Measurements from ENCODE around the gene MORN4. TPM values are rescaled to one million over a fixed set of nuclear protein-coding genes. Genes with fewer than 3 reads are reported as not detected.

Gene MORN4
- total and polyA plus RNA-seq, 2 of the 13 experiments (the other 11 are each of a cell fraction or from before 2014, with no cell fraction given), result 3.4 to 9.1 TPM

DNA sequence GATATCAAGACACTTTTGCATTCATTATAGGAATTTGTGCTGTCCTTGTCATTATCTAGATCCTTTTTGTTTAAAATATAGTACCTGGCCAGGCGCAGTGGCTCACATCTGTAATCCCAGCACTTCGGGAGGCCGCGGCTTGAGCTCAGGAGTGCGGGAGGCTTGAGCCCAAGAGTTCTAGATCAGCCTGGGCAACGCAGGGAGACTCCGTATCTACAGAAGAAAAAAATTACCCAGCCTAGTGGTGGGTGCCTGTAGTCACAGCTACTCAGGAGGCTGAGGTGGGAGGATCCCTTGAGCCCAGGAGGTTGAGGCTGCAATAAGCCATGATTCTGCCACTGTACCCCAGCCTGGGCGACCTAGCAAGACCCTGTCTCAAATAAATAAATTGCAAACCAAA, 621 bp upstream of the MORN4 start:
- in situ Hi-C loops (cut with HindIII; ENCODE audit: extremely low pct_ligation_motif_present, low pct_unique_long_range_greater_than_20kb) (no loop called here), intact Hi-C loops (cut with micrococcal nuclease; ENCODE audit: unreplicated experiment) (no loop called here)
- DNase-seq (ENCODE audit: low spot score), result peak; percentile 7
- BruUV-seq (replicated peaks), result no TSS peak
- ChIA-PET POLR2A (interaction anchor here (0.8 to 1.2 kb wide), 2 partner anchors 50 to 103 kb away, joined by 4 to 5 read pairs; partner anchors contain the start of genes HOGA1 and ZFYVE27), CTCF (ENCODE audit: low intra/inter-chr PET ratio, low total read pairs) (no interaction called here)
- Histone ChIP-seq H3K27ac (ENCODE audit: extremely low read length, insufficient read depth, low read length) (peak overlapping the region; percentile 53), H3K79me2 (ENCODE audit: insufficient read depth, low read length) (no peaks in the 10 kb centered on the region), H3K27me3 (ENCODE audit: control insufficient read depth in 1 of 2, insufficient read depth in 2 of 2, low read length in 2 of 2) (no peaks in the 10 kb centered on the region), H3K36me3 (replicated peaks in 1 of 2; ENCODE audit: control insufficient read depth in 1 of 2, insufficient read depth in 2 of 2, low read length in 2 of 2) (no peaks in the 10 kb centered on the region), H3K4me2 (ENCODE audit: low read depth, low read length) (peak overlapping the region; percentile 74), H2AFZ (ENCODE audit: low read length) (peak overlapping the region; percentile 92), H4K20me1 (ENCODE audit: insufficient read depth, low read length) (no peaks in the 10 kb centered on the region), H3K4me3 (replicated peaks in 1 of 3; ENCODE audit: insufficient read depth in 1 of 3, low read depth in 2 of 3, low read length in 3 of 3) (peak overlapping the region; percentile 59 to 81 (median 78)), H3K9me3 (ENCODE audit: low read length) (no peaks in the 10 kb centered on the region), H3K9ac (ENCODE audit: insufficient read depth, low read depth, low read length) (peak overlapping the region; percentile 55), H3K4me1 (ENCODE audit: insufficient read depth, low read length) (peaks cover 28% of the 10 kb centered on the region)
- peak; percentile 47 for ATAC-seq
- WGBS (ENCODE audit: low lambda C conversion rate), result 67% methylated on average over 8 of the region's 8 CpGs
- no peak for FAIRE-seq
- TF ChIP-seq MYC (CRISPR knock-in tag; IDR thresholded peaks at IDR 0.05; ENCODE audit: borderline replicate concordance), result no peak
- TF ChIP-seq ISL2 (CRISPR knock-in tag; IDR thresholded peaks at IDR 0.05), result 0 out of 2 replicates have a peak, but pooled peaks have one; percentile 3
- 0 out of 2 replicates have a peak, but pooled peaks have one; percentile 43 for TF ChIP-seq ZMYM3 (CRISPR knock-in tag; IDR thresholded peaks at IDR 0.05)
- peak; percentile 35; the same call in 1 of the 2 replicates for TF ChIP-seq ZNF121 (CRISPR knock-in tag; IDR thresholded peaks at IDR 0.05)
- no peak for TF ChIP-seq ZNF432 (CRISPR knock-in tag; IDR thresholded peaks at IDR 0.05; ENCODE audit: borderline replicate concordance)
- TF ChIP-seq ZNF510 (CRISPR knock-in tag; IDR thresholded peaks at IDR 0.05; ENCODE audit: low read depth), result 0 out of 2 replicates have a peak, but pooled peaks have one; percentile 0
- TF ChIP-seq HDAC1 (CRISPR knock-in tag; IDR thresholded peaks at IDR 0.05), result 0 out of 2 replicates have a peak, but pooled peaks have one; percentile 8
- TF ChIP-seq, protein P1, sequence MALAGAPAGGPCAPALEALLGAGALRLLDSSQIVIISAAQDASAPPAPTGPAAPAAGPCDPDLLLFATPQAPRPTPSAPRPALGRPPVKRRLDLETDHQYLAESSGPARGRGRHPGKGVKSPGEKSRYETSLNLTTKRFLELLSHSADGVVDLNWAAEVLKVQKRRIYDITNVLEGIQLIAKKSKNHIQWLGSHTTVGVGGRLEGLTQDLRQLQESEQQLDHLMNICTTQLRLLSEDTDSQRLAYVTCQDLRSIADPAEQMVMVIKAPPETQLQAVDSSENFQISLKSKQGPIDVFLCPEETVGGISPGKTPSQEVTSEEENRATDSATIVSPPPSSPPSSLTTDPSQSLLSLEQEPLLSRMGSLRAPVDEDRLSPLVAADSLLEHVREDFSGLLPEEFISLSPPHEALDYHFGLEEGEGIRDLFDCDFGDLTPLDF (CRISPR knock-in tag; IDR thresholded peaks at IDR 0.05), result peak; percentile 9; the same call in 1 of the 2 replicates
- TF ChIP-seq, protein P2, sequence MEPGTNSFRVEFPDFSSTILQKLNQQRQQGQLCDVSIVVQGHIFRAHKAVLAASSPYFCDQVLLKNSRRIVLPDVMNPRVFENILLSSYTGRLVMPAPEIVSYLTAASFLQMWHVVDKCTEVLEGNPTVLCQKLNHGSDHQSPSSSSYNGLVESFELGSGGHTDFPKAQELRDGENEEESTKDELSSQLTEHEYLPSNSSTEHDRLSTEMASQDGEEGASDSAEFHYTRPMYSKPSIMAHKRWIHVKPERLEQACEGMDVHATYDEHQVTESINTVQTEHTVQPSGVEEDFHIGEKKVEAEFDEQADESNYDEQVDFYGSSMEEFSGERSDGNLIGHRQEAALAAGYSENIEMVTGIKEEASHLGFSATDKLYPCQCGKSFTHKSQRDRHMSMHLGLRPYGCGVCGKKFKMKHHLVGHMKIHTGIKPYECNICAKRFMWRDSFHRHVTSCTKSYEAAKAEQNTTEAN (CRISPR knock-in tag; conservative IDR thresholded peaks at IDR 0.05), result 0 out of 2 replicates have a peak, but pooled peaks have one; percentile 5
- TF ChIP-seq SIN3A (IDR thresholded peaks at IDR 0.05; ENCODE audit: borderline replicate concordance, low read depth, low read length), result 0 out of 2 replicates have a peak, but pooled peaks have one; percentile 5
- TF ChIP-seq MED1 (CRISPR knock-in tag; IDR thresholded peaks at IDR 0.05), result no peak
- 0 out of 2 replicates have a peak, but pooled peaks have one; percentile 3 for TF ChIP-seq ZNF547 (CRISPR knock-in tag; IDR thresholded peaks at IDR 0.05)
- TF ChIP-seq, protein P3, sequence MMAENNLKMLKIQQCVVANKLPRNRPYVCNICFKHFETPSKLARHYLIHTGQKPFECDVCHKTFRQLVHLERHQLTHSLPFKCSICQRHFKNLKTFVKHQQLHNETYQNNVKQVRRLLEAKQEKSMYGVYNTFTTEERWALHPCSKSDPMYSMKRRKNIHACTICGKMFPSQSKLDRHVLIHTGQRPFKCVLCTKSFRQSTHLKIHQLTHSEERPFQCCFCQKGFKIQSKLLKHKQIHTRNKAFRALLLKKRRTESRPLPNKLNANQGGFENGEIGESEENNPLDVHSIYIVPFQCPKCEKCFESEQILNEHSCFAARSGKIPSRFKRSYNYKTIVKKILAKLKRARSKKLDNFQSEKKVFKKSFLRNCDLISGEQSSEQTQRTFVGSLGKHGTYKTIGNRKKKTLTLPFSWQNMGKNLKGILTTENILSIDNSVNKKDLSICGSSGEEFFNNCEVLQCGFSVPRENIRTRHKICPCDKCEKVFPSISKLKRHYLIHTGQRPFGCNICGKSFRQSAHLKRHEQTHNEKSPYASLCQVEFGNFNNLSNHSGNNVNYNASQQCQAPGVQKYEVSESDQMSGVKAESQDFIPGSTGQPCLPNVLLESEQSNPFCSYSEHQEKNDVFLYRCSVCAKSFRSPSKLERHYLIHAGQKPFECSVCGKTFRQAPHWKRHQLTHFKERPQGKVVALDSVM (CRISPR knock-in tag; IDR thresholded peaks at IDR 0.05), result peak; percentile 97

Measured in HepG2 (cell line).